ENCODE measurements around the gene ITIH5. TPM values are rescaled to one million over a fixed set of nuclear protein-coding genes. Genes with fewer than 3 reads are reported as not detected.

ITIH5 gene
- total and polyA plus RNA-seq, 9 of the 15 experiments (the other 6 are each of a cell fraction or from before 2014, with no cell fraction given): 0.52 to 4.5 (median 2.6) TPM

DNA sequence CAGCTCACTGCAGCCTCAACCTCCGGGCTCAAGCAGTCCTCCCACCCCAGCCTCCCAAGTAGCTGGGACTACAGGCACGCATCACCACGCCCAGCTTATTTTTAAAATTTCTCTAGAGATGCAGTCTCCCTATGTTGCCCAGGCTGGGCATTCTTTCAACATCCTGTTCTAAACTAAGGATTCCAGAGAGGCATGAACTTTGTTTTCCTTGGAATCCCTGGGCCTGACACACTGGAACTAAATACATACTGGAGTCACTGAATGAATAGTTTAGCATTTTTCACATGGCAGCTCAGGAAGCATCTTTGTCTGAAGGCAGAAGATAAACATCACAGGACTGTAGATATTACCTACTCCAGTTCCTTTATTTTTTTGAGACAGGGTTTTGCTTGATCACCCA is 108.7 kb downstream of the ITIH5 start:
- DNase-seq (ENCODE audit: extremely low read depth in 1 of 4, low spot score in 3 of 4): no peak
- WGBS (ENCODE audit: insufficient coverage, low coverage, missing lambda C conversion rate): 2% methylated on average over 3 of the region's 3 CpGs
- Histone ChIP-seq H3K4me2 (ENCODE audit: insufficient read depth, low read length) (no peak overlapping the region), H3K9me1 (ENCODE audit: control insufficient read depth, insufficient read depth, low read length) (no peaks in the 10 kb centered on the region), H2AFZ (ENCODE audit: low read depth, low read length) (no peak overlapping the region), H3K79me2 (ENCODE audit: control insufficient read depth, insufficient read depth, low read length) (no peaks in the 10 kb centered on the region), H3K4me3 (no peak overlapping the region), H3K4me1 (replicated peaks in 1 of 2; ENCODE audit: control insufficient read depth in 2 of 2, insufficient read depth in 2 of 2, low read length in 2 of 2) (no peaks in the 10 kb centered on the region), H3K27me3 (ENCODE audit: control insufficient read depth in 2 of 2, insufficient read depth in 2 of 2, low read length in 2 of 2) (peaks cover 28 to 48% of the 10 kb centered on the region in 2 experiments; a peak in 4 of 5 replicates), H3K27ac (ENCODE audit: extremely low read depth, low read depth, low read length) (no peak overlapping the region), H3K9me3 (replicated peaks; ENCODE audit: control insufficient read depth, insufficient read depth, low read depth, low read length) (no peaks in the 10 kb centered on the region), H4K20me1 (replicated peaks; ENCODE audit: control insufficient read depth, insufficient read depth, low read length) (no peaks in the 10 kb centered on the region), H3K36me3 (ENCODE audit: control insufficient read depth, insufficient read depth, low read length) (no peaks in the 10 kb centered on the region), H3K9ac (ENCODE audit: insufficient read depth in 1 of 2, low read depth in 2 of 2, low read length in 2 of 2) (no peak overlapping the region)
- no peak for ATAC-seq
- in situ Hi-C loops (cut with MboI) (no loop called here), intact Hi-C loops (cut with micrococcal nuclease) (no loop called here)
- no peak for FAIRE-seq
- BruUV-seq (replicated peaks): no TSS peak
- POLR2A ChIA-PET: interaction anchor here (0.8 kb wide), 1 partner anchor 10 kb away, joined by 3 read pairs; no protein-coding TSS in a partner anchor
- CTCF ChIA-PET (ENCODE audit: low intra/inter-chr PET ratio): no interaction called here
- TF ChIP-seq NONO (IDR thresholded peaks at IDR 0.05; ENCODE audit: low read depth in 2 of 2, low read length in 1 of 2) (no peak), PHF20 (IDR thresholded peaks at IDR 0.05; ENCODE audit: partially characterized antibody) (no peak), ZNF316 (IDR thresholded peaks at IDR 0.05) (no peak), KHSRP (IDR thresholded peaks at IDR 0.05) (no peak), ZNF174 (CRISPR knock-in tag; IDR thresholded peaks at IDR 0.05) (no peak), BMI1 (IDR thresholded peaks at IDR 0.05; ENCODE audit: low read length) (no peak), DDX20 (tag; IDR thresholded peaks at IDR 0.05; ENCODE audit: low read depth) (no peak)
- TF ChIP-seq, protein P1, sequence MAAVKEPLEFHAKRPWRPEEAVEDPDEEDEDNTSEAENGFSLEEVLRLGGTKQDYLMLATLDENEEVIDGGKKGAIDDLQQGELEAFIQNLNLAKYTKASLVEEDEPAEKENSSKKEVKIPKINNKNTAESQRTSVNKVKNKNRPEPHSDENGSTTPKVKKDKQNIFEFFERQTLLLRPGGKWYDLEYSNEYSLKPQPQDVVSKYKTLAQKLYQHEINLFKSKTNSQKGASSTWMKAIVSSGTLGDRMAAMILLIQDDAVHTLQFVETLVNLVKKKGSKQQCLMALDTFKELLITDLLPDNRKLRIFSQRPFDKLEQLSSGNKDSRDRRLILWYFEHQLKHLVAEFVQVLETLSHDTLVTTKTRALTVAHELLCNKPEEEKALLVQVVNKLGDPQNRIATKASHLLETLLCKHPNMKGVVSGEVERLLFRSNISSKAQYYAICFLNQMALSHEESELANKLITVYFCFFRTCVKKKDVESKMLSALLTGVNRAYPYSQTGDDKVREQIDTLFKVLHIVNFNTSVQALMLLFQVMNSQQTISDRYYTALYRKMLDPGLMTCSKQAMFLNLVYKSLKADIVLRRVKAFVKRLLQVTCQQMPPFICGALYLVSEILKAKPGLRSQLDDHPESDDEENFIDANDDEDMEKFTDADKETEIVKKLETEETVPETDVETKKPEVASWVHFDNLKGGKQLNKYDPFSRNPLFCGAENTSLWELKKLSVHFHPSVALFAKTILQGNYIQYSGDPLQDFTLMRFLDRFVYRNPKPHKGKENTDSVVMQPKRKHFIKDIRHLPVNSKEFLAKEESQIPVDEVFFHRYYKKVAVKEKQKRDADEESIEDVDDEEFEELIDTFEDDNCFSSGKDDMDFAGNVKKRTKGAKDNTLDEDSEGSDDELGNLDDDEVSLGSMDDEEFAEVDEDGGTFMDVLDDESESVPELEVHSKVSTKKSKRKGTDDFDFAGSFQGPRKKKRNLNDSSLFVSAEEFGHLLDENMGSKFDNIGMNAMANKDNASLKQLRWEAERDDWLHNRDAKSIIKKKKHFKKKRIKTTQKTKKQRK (IDR thresholded peaks at IDR 0.05; ENCODE audit: borderline replicate concordance, low read depth, low read length): no peak
- TF ChIP-seq, protein P2, sequence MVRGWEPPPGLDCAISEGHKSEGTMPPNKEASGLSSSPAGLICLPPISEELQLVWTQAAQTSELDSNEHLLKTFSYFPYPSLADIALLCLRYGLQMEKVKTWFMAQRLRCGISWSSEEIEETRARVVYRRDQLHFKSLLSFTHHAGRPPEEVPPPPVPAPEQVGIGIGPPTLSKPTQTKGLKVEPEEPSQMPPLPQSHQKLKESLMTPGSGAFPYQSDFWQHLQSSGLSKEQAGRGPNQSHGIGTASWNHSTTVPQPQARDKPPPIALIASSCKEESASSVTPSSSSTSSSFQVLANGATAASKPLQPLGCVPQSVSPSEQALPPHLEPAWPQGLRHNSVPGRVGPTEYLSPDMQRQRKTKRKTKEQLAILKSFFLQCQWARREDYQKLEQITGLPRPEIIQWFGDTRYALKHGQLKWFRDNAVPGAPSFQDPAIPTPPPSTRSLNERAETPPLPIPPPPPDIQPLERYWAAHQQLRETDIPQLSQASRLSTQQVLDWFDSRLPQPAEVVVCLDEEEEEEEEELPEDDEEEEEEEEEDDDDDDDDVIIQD (CRISPR knock-in tag; IDR thresholded peaks at IDR 0.05): no peak
- TF ChIP-seq, protein P3, sequence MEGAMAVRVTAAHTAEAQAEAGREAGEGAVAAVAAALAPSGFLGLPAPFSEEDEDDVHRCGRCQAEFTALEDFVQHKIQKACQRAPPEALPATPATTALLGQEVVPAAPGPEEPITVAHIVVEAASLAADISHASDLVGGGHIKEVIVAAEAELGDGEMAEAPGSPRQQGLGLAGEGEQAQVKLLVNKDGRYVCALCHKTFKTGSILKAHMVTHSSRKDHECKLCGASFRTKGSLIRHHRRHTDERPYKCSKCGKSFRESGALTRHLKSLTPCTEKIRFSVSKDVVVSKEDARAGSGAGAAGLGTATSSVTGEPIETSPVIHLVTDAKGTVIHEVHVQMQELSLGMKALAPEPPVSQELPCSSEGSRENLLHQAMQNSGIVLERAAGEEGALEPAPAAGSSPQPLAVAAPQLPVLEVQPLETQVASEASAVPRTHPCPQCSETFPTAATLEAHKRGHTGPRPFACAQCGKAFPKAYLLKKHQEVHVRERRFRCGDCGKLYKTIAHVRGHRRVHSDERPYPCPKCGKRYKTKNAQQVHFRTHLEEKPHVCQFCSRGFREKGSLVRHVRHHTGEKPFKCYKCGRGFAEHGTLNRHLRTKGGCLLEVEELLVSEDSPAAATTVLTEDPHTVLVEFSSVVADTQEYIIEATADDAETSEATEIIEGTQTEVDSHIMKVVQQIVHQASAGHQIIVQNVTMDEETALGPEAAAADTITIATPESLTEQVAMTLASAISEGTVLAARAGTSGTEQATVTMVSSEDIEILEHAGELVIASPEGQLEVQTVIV (CRISPR knock-in tag; IDR thresholded peaks at IDR 0.05; ENCODE audit: borderline replicate concordance): no peak
- TF ChIP-seq, protein P4, sequence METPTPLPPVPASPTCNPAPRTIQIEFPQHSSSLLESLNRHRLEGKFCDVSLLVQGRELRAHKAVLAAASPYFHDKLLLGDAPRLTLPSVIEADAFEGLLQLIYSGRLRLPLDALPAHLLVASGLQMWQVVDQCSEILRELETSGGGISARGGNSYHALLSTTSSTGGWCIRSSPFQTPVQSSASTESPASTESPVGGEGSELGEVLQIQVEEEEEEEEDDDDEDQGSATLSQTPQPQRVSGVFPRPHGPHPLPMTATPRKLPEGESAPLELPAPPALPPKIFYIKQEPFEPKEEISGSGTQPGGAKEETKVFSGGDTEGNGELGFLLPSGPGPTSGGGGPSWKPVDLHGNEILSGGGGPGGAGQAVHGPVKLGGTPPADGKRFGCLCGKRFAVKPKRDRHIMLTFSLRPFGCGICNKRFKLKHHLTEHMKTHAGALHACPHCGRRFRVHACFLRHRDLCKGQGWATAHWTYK (CRISPR knock-in tag; IDR thresholded peaks at IDR 0.05): no peak
- TF ChIP-seq, protein P5, sequence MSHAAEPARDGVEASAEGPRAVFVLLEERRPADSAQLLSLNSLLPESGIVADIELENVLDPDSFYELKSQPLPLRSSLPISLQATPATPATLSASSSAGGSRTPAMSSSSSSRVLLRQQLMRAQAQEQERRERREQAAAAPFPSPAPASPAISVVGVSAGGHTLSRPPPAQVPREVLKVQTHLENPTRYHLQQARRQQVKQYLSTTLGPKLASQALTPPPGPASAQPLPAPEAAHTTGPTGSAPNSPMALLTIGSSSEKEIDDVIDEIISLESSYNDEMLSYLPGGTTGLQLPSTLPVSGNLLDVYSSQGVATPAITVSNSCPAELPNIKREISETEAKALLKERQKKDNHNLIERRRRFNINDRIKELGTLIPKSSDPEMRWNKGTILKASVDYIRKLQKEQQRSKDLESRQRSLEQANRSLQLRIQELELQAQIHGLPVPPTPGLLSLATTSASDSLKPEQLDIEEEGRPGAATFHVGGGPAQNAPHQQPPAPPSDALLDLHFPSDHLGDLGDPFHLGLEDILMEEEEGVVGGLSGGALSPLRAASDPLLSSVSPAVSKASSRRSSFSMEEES (CRISPR knock-in tag; IDR thresholded peaks at IDR 0.05): no peak
